Fibroblast of skin of left quadriceps (primary cell): ENCODE data around the gene CDK1.
"Not testable (repeated sequence)": the region's sequence is repeated elsewhere in the genome, so short reads cannot be mapped to it uniquely, and the experiment has no call there.

Source experiments
- DNase-seq, 2 experiments: peaks; one replicate each; pipeline ENCODE4 v3.0.0-alpha.2; 2013; ENCODE audit warnings: low read depth in 2 of 2

The CDK1 gene

GRCh38 chr10:60816628-60817397, 38.5 kb downstream of the CDK1 start:
- peak; percentile 82 to 84 for DNase-seq

- DNase-seq = no peak
Measured at GRCh38 chr10:60817398-60817805, 39.1 kb downstream of the CDK1 start.

- peak; percentile 89 to 90 for DNase-seq
Measured at GRCh38 chr10:60818134-60818770, 40.0 kb downstream of the CDK1 start.

GRCh38 chr10:60819271-60819670, 41.0 kb downstream of the CDK1 start:
- DNase-seq = no peak

GRCh38 chr10:60820093-60820754, 41.9 kb downstream of the CDK1 start:
- peak; percentile 90 for DNase-seq

GRCh38 chr10:60821656-60822055, 43.4 kb downstream of the CDK1 start:
- no peak for DNase-seq

- DNase-seq = no peak
Measured at GRCh38 chr10:60822809-60823208, 44.5 kb downstream of the CDK1 start.

- DNase-seq = no peak
Measured at GRCh38 chr10:60823324-60823723, 45.0 kb downstream of the CDK1 start.

GRCh38 chr10:60825520-60825919, 47.2 kb downstream of the CDK1 start:
- no peak for DNase-seq

GRCh38 chr10:60827791-60828488, 49.7 kb downstream of the CDK1 start:
- DNase-seq = peak; percentile 75 to 80

- no peak for DNase-seq
Measured at GRCh38 chr10:60828489-60828852, 50.2 kb downstream of the CDK1 start.

- DNase-seq = not testable (repeated sequence)
Measured at GRCh38 chr10:60832136-60832535, 53.9 kb downstream of the CDK1 start.

GRCh38 chr10:60834401-60834800, 56.1 kb downstream of the CDK1 start:
- no peak for DNase-seq

- DNase-seq = no peak
Measured at GRCh38 chr10:60835049-60835448, 56.8 kb downstream of the CDK1 start.

GRCh38 chr10:60841227-60841626, 62.9 kb downstream of the CDK1 start:
- DNase-seq = not testable (repeated sequence)

- DNase-seq = no peak
Measured at GRCh38 chr10:60842694-60843093, 64.4 kb downstream of the CDK1 start.
